HG03135 (cell line): ENCODE data around the gene RTP5.
"Not testable (repeated sequence)": the region's sequence is repeated elsewhere in the genome, so short reads cannot be mapped to it uniquely, and the experiment has no call there.

Experiments used
- ATAC-seq: cut with Tn5 transposase; IDR thresholded peaks from one replicate; pipeline ENCODE4 v1.9.1; 2021; ENCODE audit warnings: mild to moderate bottlenecking, moderate library complexity; ENCODE audit not compliant: unreplicated experiment

The RTP5 gene

GRCh38 chr2:241913703-241914102, 44.2 kb downstream of the RTP5 start:
- ATAC-seq: no peak

GRCh38 chr2:241914542-241914941, 45.0 kb downstream of the RTP5 start:
- ATAC-seq: no peak

GRCh38 chr2:241921631-241922030, 52.1 kb downstream of the RTP5 start:
- ATAC-seq: not testable (repeated sequence)

GRCh38 chr2:241922411-241922810, 52.9 kb downstream of the RTP5 start:
- ATAC-seq: no peak

- ATAC-seq: not testable (repeated sequence)
Observed at GRCh38 chr2:241922816-241923601, 53.5 kb downstream of the RTP5 start.
